SU-DHL-6 (cell line): Measurements from ENCODE around the gene IL37.

Experiments
- CTCF ChIP-seq: fragments of 200-600 bp; sonication (generic); IDR thresholded peaks from one replicate; pipeline ENCODE4 v1.5.1; 2017; ENCODE audit warnings: antibody characterized with exemption, mild to moderate bottlenecking, low read length, moderate library complexity; ENCODE audit not compliant: insufficient read depth, poor library complexity, severe bottlenecking
- EZH2phosphoT487 ChIP-seq: fragments of 200-600 bp; sonication (generic), shearing (Covaris generic); conservative IDR thresholded peaks from 2 replicates; pipeline ENCODE4 v1.6.1; 2018; ENCODE audit warnings: mild to moderate bottlenecking, antibody characterized with exemption, low read length, moderate library complexity, mixed read lengths

DNA sequence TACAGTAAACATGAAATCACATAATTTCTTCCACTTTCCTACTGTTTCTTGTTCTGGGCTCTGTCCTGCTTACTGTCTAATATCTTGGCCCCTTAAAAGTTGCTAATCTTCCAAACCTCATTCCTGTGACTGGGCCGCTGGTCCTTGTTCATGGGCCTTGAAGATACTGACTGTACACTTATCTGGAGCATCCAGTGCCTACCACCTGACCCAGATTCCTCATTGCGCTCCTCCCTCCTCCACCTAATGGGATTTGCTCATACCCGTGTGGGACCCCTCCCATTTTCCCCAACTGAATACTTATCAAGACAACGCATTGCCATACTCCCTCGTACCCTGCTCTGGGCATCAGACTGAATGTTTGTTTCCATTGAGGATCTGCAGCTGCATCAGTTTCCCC is 6.1 kb upstream of the IL37 start:
- TF ChIP-seq CTCF (no peak), EZH2phosphoT487 (no peak)
